NCI-H2081 (cell line): ENCODE measurements around the gene AFAP1.

Experiments
- DNase-seq, 2 experiments: peaks; one replicate each; lab custom pipeline; 2025; lab: John Stamatoyannopoulos, UW

Gene AFAP1

GRCh38 chr4:7753931-7754465, 185.7 kb downstream of the AFAP1 start:
- no peak for DNase-seq

- DNase-seq: no peak
Measured at GRCh38 chr4:7753271-7753670, 186.4 kb downstream of the AFAP1 start.

GRCh38 chr4:7752649-7753048, 187.0 kb downstream of the AFAP1 start:
- no peak for DNase-seq

GRCh38 chr4:7750972-7751371, 188.7 kb downstream of the AFAP1 start:
- DNase-seq: no peak

- DNase-seq: no peak
Measured at GRCh38 chr4:7750523-7750922, 189.1 kb downstream of the AFAP1 start.

- DNase-seq: no peak
Measured at GRCh38 chr4:7747566-7747965, 192.1 kb downstream of the AFAP1 start.

- DNase-seq: no peak
Measured at GRCh38 chr4:7747062-7747385, 192.6 kb downstream of the AFAP1 start.

- DNase-seq: no peak
Measured at GRCh38 chr4:7746351-7747061, 193.2 kb downstream of the AFAP1 start.

- DNase-seq: no peak
Measured at GRCh38 chr4:7745301-7745885, 194.3 kb downstream of the AFAP1 start.

- no peak for DNase-seq
Measured at GRCh38 chr4:7744142-7744804, 195.4 kb downstream of the AFAP1 start.

GRCh38 chr4:7742807-7743280, 196.8 kb downstream of the AFAP1 start:
- no peak for DNase-seq

- no peak for DNase-seq
Measured at GRCh38 chr4:7741946-7742806, 197.5 kb downstream of the AFAP1 start.

GRCh38 chr4:7740866-7741525, 198.7 kb downstream of the AFAP1 start:
- DNase-seq: no peak

GRCh38 chr4:7739918-7740865, 199.5 kb downstream of the AFAP1 start:
- DNase-seq: no peak

GRCh38 chr4:7739077-7739917, 200.4 kb downstream of the AFAP1 start:
- no peak for DNase-seq

GRCh38 chr4:7738458-7739076, 201.1 kb downstream of the AFAP1 start:
- no peak for DNase-seq

GRCh38 chr4:7737752-7738457, 201.8 kb downstream of the AFAP1 start:
- DNase-seq: no peak

GRCh38 chr4:7737268-7737645, 202.4 kb downstream of the AFAP1 start:
- DNase-seq: no peak
